G401.6 (cell line): ENCODE data around the gene CLEC3A.
"Not testable (repeated sequence)": the region's sequence is repeated elsewhere in the genome, so short reads cannot be mapped to it uniquely, and the experiment has no call there.

ENCODE experiments used
- FAIRE-seq: peaks from 2 replicates; lab custom pipeline; 2012; peaks lifted over from hg19 to GRCh38; lab: Jason Lieb, UNC

The CLEC3A gene, protein sequence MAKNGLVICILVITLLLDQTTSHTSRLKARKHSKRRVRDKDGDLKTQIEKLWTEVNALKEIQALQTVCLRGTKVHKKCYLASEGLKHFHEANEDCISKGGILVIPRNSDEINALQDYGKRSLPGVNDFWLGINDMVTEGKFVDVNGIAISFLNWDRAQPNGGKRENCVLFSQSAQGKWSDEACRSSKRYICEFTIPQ

DNA sequence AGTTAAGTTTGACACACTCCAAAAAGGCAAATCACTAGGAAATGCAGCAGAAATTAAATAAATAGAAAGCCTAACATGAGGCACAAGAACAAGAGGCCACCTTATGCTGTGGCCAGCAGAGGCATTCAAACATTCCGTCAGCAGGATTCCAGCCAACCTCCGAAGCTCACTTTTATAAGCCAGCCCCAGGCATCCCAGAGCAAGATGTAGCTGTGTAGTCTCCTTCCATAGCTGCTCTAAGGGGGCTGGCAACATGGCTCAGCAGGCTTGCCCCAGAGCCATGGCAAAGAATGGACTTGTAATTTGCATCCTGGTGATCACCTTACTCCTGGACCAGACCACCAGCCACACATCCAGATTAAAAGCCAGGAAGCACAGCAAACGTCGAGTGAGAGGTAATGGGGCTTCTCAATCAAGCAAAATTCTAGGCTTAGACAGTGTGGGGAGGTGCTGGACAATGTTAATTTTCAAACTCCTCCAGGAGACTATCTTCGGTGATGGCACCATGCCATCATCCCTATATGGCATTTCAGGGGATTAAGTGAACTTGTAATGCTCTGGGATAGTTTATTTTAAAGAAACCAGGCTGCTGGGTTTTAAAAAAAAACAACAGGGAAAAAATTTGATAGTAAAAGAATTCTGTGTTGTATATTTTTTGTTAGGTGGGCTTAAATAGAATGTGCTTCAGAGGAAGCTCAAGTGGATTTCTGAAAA lies at the start of gene CLEC3A:
Gene CLEC3A (plus strand): TSS at position 202 of the 714 bp plus-strand sequence. CDS start 79 bp downstream, at position 281.
- FAIRE-seq = no peak

DNA sequence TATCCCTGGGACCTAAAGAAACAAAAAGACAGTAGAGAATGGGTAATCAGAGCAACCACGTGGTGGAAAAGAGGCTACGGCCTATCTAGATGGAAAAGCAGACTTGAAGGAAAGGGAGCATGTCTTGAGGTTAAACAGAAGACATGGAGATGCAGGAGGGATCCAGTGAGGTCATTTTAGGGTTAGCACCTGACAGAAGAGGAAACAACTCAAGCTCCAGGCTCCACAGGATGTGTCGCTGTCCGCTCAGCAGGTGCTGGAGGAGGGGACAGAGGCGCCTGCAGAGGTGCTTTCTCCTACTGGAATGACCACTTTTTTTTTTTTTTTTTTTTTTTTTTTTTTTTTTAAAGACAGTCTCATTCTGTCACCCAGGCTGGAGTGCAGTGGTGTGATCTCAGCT lies 47.5 kb upstream of the CLEC3A start:
- no peak for FAIRE-seq

DNA sequence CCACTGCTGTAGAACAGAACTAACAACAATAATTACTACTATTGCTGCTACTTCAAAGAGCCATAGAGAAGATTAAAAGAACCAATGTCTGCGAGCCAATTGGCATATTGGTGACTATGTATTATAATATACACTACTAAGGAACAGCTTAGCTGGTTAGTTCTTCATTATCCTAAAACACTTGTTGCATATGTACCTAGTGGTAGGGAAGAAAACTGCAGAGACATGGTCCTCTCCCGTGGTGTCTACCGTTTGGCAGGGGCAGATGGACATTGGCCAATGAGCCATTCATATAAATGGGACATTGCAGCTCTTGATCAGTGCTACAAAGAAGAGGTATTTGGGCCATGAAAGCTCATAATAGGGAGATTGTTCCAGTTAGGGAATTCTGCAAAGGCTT lies 46.4 kb upstream of the CLEC3A start:
- FAIRE-seq = no peak

DNA sequence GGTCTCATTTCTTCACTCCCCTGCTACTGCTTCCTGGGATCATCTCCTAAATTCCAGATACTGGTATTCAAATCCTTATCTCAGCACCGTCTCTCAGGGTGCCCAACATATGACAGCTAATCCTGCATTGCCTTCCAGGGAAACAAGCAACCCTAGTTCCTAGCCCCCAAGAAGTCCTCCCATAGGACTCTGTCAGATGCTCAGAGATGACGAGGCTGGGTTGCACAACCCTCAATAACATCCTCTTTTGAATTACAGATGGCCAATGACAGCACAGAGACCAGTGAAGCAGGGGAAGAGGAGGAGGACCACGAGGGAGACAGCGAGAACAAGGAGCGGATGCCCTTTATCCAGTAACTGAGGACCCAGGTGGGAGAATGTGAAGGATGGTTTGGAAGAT lies 45.0 kb upstream of the CLEC3A start:
- no peak for FAIRE-seq

DNA sequence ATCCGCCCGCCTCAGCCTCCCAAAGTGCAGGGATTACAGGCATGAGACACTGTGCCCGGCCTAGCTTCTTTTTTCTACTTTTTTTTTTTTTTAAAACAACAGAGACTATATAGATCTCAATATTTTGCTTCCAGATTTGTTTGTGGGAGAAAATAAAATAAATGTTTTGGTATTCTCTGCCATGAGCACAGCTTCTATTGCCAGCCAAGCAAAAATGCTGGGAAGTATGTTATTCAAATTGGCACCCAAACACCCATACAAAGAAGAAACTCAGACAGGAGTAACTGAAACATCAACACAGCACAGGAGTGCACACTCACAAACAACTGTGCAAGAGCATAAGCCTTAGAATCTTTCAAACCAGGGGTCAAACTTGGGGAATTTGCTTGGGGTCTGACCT lies 37.2 kb upstream of the CLEC3A start:
- no peak for FAIRE-seq

DNA sequence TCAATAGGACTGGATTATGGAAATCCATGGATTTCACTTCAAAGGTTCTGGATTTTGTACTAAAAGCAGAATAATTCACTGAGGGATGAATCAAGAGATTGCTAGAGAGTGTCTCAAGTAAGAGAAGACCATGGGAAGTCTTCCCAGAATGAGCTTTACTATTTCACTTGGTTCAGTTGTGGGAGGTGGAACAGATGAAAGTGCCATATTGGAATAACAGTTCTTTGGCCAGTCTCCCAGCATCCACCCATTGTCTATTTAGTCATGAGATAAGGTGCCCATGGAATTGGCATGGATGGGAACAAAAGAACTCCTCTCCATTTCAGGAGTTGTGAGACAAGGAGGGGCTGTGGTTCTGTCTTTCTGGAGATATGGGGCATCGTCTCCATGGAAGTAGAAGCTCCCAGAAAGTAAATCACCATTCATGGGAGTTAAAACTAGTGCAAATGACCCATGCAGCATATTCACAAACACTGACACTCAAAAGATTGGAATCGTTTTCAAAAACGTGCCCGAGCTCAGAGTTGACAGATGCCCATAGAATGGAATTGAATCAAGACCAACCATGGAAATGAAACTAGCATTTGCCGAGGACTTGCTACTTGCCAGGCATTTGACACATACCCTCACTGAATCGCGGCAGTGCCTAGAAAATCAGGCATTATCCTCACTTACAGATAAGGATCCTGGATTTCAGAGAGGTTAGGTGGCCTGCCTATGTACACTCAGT lies 36.2 kb upstream of the CLEC3A start:
- FAIRE-seq = no peak

DNA sequence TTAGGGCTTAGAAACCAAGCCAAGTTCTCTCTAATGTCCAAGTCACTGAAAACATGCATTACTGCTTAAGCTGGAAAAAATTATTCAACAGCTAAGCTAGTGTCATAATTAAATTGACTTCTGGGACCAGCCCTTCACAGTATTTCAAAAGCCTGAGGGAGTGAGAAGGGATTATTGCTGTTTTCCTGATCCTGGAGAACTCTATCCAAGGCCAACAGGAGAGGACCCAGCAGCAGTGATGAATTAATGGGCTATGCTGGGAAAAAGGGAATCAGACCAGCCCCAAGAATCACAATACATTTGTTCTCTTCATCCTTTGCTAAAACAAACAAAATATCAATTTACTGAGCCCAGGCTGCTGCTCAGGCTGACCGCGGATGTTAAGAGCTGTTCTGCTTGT lies 34.5 kb upstream of the CLEC3A start:
- no peak for FAIRE-seq

DNA sequence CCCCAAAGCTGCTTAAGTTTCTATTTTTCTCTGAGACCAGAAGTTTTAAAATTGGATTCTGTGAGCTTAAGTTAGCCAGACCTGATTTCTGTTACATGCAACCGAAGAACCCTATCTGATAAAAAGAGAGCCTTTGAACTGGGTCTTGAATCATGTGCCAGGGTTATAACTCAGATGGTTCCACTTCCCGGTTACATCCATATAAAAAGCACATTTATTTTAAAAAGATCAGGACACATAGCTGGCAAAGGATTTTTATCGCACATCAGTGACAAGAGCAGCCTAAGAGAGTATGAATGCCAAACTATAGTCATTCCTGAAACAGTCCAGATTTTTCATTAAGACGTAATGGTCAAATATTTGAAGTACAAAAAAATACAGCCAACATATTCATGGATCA lies 32.5 kb upstream of the CLEC3A start:
- FAIRE-seq = no peak

DNA sequence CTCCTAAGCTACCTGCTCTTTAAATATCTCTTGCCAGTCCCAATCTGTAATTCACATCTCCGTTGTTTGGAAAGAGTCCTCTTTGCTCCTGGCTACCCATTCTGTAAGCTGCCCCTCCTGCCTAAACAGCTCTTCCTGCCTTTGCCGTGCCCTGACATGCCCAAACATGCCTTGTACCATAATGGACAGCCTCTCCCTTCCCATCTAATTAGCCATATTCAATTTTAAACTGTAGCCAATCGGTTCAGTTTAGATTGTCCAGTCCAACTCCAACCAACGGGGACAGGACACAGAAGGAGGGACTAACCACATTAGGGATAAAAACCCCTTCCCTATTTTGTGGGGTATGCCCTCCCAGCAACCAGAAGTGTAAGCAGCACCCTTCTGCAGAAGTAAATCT lies 30.6 kb upstream of the CLEC3A start:
- no peak for FAIRE-seq

DNA sequence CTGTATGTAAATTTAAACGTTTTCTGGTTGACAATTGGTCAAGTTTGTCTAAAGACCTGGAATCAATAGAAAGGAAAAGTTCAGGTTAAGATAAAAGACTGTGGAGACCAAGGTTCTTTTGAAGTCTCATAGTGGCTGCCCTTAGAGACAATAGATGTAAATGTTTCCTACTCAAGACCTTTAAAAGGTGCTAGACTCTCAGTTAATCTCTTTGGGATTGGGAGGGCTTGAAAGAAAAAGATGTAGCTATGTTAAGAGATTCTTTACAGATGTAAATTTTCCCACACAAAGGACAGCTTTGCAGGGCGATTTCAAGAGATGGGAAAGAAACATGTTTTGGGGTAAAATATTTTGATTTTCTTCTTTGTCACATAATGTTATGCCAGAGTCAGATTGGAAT lies 30.0 kb upstream of the CLEC3A start:
- FAIRE-seq = not testable (repeated sequence)

DNA sequence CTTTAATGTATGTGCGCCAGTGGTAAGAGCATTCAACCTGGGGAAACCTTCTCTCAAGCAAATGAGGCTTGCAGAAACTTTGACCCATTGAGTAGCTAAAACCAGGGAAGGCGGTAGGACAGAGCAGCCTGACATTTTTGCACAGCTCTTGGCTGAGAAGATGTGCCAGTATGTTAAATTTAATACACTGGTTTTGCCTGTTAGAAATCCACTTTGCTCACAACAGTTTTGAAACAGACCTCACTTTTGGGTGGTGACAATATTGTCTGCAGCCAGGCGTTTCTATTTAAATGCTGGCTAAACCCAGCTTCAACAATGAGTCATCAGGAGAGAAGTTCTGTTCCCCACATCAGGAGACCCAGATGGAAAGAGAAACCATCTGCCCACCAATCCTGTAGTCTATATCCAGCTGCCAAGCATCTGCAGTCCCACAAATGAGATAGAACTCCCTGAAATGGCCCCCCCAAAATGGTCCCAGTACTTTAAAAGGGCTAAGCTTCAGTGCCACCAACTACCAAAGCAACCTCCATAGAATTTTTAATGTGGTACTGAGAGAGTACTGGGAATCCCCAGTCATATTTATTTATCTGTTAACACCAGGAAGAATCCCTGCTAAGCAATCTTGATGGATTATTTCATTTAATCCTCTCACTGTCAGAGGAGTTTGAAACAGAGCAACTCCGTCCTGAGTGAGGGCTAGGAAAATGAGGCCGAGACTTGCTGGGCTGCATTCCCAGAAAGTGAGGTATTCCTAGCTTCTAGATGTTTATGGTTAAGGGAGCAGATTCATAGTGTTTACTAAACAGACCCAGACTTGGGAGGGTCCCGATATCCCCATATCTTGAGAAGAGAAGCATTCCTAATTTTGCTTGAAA lies 29.0 kb upstream of the CLEC3A start:
- no peak for FAIRE-seq

DNA sequence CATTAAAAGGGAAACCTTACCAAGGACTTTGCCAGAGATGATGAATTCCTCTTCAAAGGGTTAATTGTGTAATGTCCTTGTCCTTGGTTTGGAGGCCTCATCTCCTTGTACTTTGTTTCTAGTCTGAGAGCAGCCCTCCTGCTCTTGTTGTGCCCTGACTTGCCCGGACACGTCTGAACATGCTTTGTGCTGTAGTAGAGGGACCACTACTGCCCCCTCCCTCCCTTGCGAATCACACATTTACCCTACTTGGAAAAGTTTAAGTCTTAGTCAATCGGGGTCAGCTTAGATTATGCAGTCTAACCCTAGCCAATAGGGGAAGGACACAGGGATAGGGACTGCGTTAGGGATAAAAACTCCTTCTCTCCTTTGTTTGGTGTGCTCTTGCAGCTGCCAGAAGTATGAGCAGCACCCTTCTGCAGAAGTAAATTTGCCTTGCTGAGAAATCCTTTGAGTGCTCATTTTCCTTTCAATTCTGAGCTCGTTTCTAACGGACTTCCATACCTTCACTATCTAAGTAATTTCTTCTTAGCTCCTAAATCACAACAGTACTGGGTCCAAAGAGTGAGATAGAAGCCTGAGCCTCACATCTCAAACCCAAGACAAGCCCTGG lies 26.4 kb upstream of the CLEC3A start:
- no peak for FAIRE-seq

DNA sequence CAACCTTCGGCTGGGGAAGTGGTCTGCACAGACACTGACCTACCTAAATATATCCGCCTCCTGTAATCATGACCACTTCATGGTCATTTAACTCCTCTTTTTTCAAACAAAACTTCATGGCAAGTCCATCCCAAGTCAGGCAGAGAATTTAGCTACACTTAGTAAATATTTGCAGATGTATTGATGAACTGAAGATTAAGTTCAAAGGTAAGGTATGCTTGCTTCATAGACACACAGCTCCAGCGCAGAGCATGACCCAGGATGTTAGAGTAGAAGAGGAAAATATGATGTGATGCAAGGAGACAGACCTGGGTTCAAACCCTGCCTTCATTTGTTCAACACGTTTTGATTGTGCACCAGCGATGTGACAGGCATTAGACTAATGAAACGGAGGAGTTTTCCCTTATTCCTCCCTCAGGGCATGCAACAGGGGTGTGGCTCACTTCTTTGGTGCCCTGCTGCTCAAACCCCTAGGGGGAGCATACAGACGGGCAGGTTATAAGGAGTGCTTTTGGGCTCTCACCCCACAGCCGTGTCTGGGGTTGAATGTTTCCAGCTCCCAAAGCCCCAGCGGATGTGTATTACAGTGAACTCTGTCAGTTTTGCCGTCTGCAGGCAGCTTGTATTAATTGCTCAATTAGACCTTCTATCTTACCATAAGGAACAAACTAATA lies 23.9 kb upstream of the CLEC3A start:
- no peak for FAIRE-seq

DNA sequence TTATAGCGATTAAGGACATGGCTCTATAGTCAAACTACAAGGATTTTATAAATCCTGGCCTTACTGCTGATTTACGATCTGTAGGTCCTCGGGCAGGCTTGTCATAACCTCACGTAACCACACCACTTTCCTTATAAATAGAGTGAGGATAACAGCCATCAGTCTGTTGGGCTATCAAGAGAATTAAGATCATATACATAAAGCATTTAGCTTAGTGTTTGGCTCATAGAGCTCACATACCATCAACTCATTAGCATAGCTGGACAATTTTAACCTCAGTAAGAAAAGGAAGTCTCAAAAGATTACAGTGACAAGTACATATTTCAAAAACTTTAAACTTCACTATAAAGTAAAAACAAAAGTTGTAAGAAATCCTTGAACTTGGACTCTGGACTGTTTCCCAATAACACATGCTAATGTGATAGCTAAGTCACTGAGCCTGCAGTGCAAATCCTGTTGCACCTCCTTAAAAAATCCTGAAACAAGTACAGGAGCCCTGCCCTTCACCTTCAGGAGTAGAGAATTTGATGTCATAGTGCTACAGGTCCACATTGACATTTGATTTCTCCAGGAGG lies 20.8 kb upstream of the CLEC3A start:
- no peak for FAIRE-seq

DNA sequence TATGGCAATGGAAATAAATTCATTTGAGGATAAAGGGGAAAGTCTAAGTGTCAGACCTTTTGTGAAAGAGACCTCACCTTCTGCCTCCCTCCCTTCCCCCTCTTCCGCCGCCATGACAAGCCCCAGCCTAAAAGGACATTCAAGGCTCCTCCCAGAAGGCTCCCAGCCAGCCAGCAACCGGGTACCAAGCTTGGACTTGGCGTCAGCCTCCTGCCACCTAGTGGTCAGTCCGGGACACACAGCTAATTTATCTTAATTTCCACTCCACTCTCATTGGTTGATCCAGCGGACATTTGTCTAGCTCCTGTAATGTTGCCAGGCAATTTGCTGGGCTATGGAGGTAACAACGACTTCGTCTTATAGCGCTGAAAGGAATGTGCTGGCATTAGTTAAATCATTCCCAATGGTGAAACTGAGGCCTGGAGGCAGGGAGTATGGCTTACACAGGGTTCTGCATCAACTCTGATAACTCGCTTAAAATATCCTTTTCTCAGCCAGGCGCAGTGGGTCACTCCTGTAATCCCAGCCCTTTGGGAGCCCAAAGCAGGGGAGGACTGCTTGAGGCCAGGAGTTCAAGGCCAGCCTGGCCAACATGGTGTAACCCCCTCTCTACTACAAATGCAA lies 19.3 kb upstream of the CLEC3A start:
- FAIRE-seq = peak; percentile 98

DNA sequence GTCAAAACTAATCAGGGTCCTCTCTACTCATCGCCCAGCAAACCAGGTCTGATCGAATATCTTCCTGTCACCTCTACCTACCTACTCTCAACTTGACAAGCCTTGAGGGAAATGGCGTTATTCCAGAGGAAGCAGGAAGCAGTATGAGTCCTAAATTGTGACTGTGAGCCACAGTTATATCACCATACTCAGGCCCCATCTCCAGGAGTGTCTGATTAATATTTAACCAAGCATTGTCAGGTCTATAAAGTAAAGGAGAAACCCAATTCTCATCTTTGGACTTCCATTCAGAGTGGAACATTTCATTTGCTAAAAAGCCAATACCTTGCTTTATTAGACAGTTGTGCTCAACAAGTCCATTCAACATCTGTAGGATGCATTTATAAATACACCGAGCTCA lies 17.8 kb upstream of the CLEC3A start:
- FAIRE-seq = no peak

DNA sequence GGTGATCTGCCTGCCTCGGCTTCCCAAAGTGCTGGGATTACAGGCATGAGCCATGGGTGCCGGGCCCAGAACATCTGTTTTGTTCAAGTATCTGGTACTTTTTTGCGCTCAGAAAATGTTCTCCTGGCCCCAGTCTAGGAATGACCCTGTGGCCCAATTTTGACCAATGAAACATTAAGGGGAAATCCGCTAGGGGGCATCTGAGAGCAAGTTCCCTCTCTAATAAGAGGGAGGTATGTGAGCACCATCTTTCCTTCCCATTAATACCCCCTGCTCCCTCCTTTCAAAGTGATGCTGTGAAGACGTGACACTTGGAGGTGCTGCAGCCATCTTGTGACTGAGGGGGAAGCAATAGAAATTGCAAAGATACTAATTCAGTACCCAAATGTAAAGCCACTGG lies 16.5 kb upstream of the CLEC3A start:
- no peak for FAIRE-seq

DNA sequence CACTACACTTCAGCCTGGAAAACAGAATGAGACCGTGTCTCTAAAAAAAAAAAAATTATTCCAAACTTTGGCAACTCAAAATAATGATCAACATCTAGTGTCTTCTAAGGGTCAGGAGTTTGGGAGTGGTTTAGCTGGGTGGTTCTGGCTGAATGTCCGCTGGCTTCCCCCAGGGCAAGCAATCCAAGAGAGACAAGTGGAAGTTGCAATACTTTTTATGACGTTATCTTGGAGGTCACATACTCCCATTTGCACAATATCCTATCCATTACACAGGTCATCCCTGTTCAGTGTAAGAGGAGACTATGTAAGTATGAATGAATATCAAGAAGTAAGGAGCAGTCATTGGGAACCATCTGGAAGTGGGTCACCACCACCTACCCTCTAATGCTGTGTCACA lies 15.2 kb upstream of the CLEC3A start:
- FAIRE-seq = no peak

DNA sequence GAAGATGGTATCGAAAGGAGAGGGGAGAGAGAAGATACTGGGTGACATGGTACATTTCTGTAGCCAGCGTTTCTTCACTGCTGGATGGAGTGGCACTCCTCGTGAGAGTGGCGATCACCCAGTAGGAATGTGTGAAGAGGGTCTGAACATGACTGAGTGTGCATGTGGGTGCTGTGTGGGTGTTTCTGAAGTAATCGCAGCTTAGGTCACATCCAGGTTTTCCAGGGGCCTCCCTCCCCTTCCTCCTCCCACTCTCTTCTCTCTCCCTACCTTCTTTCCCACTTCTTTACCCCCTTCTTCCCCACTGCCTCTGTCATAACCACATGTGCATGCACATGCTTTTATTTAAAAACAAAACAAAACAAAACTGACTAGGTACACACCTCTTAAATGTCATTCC lies 1.8 kb downstream of the CLEC3A start:
- no peak for FAIRE-seq

DNA sequence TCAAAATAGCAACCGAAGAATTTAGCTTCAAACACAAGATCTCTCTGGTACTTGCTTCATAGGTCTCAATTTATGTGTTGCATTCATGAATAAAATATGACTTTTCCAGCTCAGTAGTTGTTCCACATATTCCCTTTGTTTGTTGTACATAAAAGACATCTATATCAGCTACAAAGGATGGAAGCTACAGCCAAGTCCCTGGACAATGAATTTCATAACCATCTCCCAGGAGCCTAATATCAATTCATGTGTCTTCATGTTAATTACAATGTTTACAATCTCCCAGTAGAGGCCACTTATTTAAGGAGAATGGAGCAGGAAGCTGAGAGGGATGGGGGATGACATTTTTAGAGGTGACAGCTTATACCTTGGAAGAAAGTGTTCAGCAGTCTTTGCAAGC lies 3.3 kb downstream of the CLEC3A start:
- no peak for FAIRE-seq

DNA sequence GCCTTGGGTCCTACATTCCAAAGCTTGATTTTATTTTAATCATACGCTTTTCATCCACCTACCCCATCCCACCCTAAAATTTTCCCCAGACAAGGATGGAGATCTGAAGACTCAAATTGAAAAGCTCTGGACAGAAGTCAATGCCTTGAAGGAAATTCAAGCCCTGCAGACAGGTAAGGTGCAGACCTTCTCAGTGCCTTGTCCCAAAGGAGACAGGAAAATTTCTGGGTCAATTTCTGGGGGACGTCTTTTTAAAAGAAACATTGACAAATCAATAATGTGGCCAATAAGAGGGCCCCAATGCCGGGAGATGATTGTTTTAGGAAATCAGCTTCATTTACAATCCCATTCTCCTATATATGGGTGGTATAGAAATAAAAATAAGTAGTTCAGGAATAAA lies 5.7 kb downstream of the CLEC3A start:
- FAIRE-seq = no peak
